Medulla oblongata (tissue), 1 donor: ENCODE data around the gene TLN1.
A peak's percentile ranks its signal among the peaks of the same experiment; 100 is the strongest.

ENCODE experiments used
- DNase-seq: peaks from one replicate; pipeline ENCODE4 v3.0.0-alpha.2; 2015; ENCODE audit errors: extremely low spot score

TLN1 gene

GRCh38 chr9:35664531-35665470, 67.2 kb downstream of the TLN1 start, which contains the start of gene ARHGEF39:
ARHGEF39 (minus strand) TSS chr9:35665195; CDS start chr9:35665169, 26 bp downstream.
- DNase-seq: peak; percentile 71

- no peak for DNase-seq
These were observed 69.6 kb downstream of the TLN1 start for GRCh38 chr9:35662437-35662836.

GRCh38 chr9:35661756-35662350, 70.1 kb downstream of the TLN1 start:
- DNase-seq: no peak

- peak; percentile 41 for DNase-seq
These were observed 71.0 kb downstream of the TLN1 start for GRCh38 chr9:35660966-35661415.

GRCh38 chr9:35659340-35659739, 72.7 kb downstream of the TLN1 start:
- DNase-seq: no peak

- DNase-seq: no peak
These were observed 73.1 kb downstream of the TLN1 start for GRCh38 chr9:35658968-35659220.

GRCh38 chr9:35658137-35658967, 73.6 kb downstream of the TLN1 start, which contains the start of gene CCDC107:
CCDC107 (plus strand) TSS chr9:35658292; CDS start chr9:35658380, 88 bp downstream.
- peak; percentile 96 for DNase-seq

- peak; percentile 99 for DNase-seq
These were observed 74.4 kb downstream of the TLN1 start, which contains the start of gene RMRP for GRCh38 chr9:35657546-35658136. RMRP (minus strand) TSS chr9:35658019.

- no peak for DNase-seq
These were observed 75.0 kb downstream of the TLN1 start for GRCh38 chr9:35656831-35657545.

- no peak for DNase-seq
These were observed 75.6 kb downstream of the TLN1 start for GRCh38 chr9:35656348-35656747.

- no peak for DNase-seq
These were observed 78.4 kb downstream of the TLN1 start for GRCh38 chr9:35653611-35654010.

GRCh38 chr9:35652829-35653209, 79.2 kb downstream of the TLN1 start:
- no peak for DNase-seq

- no peak for DNase-seq
These were observed 79.8 kb downstream of the TLN1 start for GRCh38 chr9:35651956-35652828.

- no peak for DNase-seq
These were observed 81.4 kb downstream of the TLN1 start, which contains the start of gene SIT1 for GRCh38 chr9:35650341-35651158. SIT1 (minus strand) TSS chr9:35650931; CDS start chr9:35650853, 78 bp downstream.

GRCh38 chr9:35649431-35650340, 82.3 kb downstream of the TLN1 start:
- peak; percentile 49 for DNase-seq
